Fibroblast of the conjunctiva (primary cell): Measurements from ENCODE around the gene STIM2.
"Not testable (repeated sequence)": the region's sequence is repeated elsewhere in the genome, so short reads cannot be mapped to it uniquely, and the experiment has no call there.

Experiments used
- DNase-seq: peaks from one replicate; pipeline ENCODE4 v3.0.0-alpha.2; 2010; ENCODE audit warnings: low read depth

Gene STIM2

DNA sequence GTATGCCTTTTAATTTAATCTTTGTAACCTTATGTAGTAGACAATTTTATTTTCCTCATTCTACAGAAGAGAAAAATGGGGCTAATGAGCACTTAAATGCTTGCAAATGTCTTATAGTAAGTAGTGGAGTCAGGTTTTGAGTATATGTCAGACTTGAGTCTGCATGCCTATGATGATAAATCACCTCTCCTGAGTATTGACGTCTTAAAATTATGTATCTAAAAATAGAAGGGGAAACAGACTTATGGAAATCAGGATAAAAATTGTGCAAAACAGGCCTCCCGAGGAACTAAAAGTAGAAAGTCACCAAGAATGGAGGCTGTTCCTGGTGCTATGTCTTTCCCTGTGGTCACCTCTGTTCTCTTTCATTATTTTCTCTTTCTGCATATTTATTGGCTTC is 92.7 kb downstream of the STIM2 start:
- peak; percentile 2 for DNase-seq

DNA sequence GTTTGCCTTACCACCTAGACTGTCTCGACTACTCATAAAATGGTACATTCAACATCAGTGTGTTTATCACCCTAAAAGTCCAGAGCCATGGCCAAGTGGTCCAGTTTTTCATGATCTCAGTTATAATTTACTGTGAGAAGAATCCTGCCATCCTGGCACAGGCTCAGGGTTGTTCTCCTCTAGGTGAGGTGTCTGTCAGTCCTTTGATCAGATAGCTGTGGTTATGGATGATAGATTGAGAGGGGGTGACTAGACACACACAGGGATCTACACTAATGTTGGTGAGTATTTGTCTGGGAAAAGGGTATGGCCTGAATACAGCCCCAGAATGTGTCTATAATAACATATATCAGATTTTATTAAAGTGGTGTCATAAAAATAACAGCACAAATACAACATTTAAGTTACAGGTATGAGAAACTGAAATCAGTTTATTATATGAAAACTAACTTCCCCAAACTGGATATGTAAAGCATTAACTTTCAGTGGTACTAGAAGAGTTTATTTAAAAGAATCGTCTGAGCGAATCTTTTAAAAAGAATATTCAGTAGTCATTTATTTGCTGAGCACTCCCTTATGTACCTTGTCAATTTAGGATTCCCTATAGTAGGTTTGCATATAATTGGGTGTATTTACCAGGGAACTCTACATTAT is 93.3 kb downstream of the STIM2 start:
- DNase-seq: no peak

DNA sequence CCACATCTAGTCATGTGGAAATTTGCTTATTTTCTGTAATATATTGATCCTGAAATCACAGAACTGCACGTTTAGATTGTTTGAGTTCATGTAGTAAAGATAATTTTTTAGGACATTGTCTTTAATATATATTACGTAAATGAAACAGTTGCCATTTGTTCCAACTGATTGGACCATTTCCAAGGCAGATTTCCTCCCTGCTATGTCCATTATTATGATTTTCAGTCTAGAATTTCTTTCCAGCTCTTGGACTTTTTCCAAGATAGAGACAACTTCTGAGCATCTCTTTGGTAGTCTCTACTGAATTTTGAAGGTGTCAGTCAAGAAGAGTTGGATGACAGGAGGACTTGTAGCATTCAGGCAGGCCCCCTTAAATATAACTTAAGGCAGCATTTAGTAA is 94.6 kb downstream of the STIM2 start:
- DNase-seq: no peak

DNA sequence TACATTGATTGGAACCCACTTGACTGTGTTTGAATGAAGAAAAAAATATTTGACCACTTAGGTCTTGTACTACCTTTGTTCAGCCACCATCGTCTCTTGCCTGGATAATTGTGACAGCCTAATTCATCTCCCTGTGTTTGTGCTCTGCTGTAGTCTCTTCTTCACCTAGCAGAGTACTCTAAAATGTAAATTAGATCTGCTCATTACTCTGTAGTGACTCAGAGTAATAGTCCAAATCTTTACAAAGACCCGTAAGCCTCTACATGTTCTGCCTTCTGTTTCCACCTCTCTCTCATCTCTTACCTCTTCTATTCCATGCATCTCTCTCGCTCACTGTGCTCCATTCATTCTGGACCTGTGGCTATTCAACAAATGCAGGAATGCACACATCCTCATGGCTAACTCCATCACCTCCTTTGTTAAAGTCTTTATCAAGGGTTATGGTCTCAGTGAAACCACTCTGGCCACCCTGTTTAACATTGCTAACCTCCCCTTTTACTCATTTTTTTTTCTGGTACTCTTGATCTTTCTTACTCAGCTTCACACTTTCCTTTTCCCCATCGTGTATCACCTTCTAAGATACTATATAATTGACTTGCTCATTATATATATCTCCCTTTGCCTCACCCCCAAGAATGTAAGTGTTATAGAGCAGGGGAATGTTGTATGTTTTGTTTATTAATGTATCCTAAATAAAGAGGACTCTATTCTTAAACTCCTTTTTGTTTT is 98.4 kb downstream of the STIM2 start:
- no peak for DNase-seq

DNA sequence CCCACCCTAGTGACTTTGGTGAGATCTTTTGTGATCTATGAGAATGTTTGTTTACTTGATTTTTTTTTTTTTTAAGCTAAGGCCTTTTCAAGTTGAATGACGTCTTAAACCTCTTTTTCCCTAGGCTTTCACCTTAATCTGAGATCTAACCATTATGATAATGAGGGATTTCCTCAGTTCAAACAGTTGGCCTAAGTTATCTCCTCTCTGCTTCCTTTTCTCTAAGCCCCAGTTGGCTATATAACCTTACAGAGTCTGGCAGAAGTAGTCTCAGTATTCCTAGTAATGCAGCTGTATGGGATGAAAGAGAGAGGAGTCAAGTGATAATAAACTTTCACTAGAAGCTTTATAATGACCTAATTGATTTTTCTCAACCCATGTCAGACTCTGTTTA is 99.0 kb downstream of the STIM2 start:
- DNase-seq: no peak

DNA sequence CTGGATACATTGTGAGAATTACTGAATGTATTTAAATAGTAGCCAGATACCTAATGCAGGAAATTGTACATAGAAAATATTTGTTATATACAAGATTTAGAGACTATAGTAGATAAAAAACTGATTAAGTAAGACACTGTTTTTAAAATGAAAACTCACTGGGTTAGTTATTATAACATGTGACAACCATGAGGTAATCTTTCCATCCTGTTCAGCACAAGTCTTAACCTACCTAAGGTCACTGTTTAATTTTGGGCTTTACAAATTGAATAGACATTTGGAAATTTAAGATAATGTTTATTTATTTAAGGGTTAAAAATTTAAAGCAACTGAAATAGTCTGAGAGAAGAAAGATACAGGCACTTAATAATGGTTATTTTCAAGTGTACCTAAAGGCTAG is 102.1 kb downstream of the STIM2 start:
- DNase-seq: no peak

DNA sequence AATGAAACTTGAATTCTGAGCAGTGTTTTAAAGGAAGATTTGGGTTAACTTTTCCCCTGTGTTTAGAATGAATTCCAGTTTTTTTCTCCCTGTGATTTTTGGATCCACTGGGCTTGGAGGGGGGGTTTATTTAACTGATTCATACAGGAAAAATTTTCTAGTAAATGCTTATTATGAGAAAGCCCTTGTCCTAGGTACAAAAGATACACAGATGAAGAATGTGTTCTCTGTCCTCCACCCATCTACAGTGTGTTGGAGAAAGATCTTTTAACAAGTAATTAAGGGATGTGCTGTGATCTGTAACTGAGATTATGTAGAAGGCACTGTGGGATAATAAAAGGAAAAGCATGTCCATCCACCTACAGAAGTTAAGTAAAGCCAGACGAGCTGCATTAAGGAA is 103.9 kb downstream of the STIM2 start:
- no peak for DNase-seq

DNA sequence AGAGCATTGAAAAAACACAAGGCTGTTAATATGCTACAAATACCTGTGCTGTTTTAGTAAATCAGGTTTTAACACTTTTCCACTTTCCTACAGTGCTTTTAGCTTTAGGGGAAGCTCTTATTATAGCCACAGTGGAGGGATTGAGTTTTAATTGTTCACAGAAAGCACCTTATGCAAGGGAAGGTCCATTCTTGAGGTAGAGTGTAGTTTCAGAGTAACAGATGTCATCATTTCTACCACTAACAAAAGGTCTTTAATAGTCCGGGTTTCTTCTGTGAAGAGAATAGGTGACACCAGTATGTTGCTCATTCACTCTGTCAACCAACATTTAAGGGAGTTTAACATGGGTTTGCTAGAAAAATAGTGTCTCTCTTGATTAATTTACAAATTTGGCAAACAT is 104.4 kb downstream of the STIM2 start:
- no peak for DNase-seq

DNA sequence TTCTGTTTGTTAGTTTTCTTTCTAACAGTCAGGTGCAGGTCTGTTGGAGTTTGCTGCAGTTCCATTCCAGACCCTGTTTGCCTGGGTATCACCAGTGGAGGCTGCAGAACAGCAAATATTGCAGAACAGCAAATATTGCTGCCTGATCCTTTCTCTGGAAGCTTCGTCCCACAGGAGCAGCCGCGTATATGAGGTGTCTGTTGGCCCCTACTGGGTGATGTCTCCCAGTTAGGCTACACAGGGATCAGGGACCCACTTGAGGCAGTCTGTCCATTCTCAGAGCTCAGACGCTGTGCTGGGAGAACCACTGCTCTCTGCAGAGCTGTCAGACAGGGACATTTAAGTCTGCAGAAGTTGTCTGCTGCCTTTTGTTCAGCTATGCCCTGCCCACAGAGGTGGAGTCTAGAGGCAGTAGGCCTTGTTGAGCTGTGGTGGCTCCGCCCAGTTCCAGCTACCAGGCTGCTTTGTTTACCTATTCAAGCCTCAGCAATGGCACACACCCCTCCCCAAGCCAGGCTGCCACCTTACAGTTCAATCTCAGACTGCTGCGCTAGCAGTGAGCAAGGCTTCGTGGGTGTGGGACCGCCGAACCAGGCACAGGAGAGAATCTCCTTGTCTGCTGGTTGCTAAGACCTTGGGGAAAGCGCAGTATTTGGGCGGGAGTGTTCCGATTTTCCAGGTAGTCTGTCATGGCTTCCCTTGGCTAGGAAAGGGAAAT is 115.0 kb downstream of the STIM2 start:
- DNase-seq: not testable (repeated sequence)

DNA sequence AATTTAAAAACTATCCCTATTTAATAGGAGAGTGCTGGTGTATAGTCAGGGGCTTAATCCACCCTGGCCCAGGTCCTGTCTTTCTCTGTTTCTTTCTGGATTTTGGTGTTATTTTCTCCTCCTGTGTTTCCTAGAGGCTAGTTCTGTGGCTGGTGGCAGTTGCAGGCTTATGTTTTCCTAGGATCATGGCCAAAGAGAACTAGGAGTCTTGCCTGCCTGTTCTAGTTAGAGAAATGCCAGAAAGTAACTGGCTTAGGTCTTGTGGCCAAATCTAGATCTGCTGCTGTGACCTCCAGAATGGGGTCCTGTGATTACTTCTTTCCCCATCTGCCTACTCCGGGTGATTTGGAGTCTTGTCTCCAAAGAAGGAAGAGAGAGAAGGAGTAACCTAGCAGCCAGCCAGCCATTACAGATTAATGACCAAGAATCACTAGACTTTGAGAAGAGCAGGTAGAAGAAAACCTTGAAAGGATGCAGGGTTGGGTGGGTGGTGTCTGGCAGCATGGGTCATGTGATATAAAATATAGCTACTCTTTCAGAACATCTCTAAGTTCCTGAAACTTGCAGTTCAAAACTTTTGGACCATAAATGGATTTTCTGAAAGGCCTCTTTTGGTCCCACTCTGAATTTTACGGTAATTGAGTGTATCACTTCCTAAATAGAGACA is 117.9 kb downstream of the STIM2 start:
- no peak for DNase-seq

DNA sequence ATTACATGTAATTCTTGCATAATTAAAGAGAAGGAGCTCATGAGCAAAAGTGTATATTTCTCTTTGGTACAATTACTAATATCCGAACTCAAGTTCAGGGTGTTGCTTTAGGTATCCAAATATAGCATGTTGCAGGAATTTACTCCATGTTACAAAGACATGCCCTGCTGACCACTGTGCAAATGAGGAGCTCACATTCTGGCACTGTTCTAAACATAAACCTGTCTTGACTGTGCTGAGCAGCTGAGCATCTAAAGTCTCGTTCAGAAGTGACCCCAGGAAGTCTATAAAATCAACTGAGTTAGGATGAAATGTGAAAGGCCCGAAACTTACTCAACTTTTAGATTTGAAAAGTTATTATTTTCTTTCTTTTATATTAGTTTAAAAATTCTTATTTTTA is 124.3 kb downstream of the STIM2 start:
- DNase-seq: no peak

DNA sequence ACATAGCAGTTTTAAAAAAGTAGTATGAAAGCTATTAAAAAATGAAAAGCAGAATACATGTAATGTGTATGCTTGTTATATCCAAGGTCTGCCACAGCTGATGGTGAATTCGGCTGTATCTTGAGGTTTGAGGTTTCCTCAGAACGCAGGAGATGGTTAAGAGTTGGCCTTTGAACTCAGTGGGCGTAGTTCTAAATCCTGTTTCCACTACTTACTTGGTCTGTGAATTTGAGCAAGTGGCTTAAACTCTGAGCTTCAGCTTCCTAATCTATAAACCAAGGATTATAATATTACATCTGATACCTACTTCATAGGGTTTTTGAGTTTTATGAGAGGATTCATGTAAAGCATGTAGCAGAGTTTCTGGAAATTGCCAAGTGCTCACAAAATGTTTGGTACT is 125.2 kb downstream of the STIM2 start:
- no peak for DNase-seq

DNA sequence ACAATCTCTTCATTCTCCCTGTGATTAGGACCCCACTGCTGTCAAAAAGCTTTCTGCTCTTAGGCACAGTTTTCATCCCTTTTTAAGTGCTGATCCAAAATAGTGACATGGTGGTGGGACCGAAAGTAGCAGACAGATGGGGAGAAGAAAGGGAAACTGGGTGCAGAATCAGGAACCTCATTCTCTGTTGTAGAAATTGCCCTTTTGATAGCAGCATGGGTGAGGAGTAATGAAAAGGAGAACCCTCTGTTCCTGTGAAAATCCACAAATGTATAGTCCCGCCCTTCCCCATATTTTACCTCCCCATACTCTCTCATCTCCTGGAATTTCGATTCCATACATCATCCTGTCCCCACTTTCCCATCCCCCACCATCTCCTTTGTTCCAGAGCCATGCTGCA is 126.5 kb downstream of the STIM2 start:
- DNase-seq: no peak

DNA sequence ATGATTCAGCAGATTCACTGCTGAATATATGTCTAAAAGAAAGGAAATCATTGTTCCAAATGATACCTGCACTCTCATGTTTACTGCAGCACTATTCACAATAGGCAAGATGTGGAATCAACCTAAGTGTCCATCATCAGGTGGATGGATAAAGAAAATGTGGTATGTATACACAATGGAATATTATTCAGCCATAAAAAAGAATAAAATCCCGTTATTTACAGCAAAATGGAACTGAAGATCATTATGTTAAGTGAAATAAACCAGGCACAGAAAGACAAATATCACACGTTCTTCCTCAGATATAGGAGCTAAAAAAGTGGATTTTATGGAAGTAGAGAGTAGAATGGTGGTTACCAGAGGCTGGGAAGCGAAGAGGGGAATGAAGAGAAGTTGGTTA is 130.4 kb downstream of the STIM2 start:
- no peak for DNase-seq

DNA sequence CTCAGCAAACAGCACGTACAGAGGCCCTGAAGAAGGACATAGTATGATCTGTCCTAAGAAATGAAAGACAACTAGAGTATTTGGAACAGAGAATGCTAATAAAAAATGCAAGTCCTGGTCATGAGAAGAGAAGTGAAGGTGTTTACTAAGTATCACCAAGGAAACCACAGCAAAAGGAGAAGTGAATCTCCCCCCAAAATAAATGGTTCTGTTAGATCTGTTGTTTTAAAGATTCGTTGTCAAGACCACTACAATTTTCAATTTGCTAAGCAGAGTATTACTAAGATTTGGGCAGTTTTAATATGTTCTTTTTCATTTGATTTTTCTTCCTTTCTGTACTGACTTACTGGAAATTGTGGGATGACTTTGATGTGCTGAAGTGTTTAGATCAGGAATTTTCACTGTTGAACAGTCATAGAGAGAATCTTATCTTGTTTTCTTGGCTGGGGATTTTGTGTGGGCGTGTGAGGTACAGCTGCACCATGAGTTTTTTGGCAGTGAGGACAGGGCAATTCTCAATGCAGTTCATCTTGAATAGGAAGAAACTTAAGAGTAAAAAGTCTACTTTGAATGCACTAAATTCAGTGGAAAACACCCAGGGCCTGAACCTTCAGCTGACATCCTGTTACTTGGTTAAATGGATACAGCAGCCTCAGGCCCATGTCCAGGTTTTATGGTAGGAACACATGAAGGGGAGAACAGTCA is 132.2 kb downstream of the STIM2 start:
- no peak for DNase-seq

DNA sequence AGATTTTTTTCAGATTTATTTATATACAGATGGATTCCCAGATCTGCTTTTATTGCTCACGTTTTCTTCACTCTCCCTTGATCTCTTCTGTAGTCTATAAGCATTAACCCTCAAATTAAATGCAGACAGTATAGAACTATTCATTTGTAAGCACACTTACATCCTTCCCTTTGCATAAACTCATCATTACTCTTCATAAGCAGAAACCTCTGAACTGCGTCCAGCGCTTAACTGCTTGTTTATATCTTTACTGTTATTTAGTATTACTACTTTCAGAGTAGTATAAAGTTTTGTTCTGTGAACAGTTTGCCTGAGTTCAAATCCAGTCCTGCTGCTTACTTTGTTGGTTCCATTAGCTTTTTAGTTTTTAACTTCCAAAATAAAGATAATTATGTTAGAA is 132.9 kb downstream of the STIM2 start:
- DNase-seq: no peak

DNA sequence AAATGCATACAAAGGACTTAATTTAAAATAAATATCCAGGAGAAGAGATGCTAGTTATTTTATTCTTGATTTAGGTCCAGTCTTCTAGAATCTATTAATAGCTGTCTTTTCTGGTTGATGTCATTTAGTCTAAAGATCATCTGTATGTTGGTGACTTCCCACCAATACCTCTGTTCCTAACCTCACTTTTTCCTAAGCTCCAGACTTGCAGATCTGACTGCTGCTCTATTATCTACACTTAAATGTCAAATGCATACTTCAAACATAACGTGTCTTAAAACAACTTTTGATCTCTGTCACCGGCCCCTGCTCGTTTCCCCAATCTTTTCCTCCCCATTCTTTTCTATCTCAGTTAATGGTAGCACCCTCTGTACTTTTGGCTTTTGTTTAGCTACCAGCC is 133.3 kb downstream of the STIM2 start:
- DNase-seq: no peak

DNA sequence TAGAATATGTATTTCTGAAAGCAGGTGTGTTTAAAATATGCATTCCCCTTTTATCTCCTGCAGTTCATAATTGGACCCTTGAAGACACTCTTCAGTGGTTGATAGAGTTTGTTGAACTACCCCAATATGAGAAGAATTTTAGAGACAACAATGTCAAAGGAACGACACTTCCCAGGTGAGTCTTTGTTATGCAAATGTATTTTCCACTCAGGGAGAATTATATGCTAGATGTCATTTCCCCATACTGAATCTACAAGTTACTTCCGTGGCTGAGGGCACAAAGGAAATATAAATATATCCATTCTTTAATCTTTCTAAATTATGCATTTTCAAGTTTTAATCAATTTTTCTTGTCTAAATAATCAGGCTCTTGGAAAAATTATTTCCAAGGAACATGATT is 134.7 kb downstream of the STIM2 start:
- no peak for DNase-seq

DNA sequence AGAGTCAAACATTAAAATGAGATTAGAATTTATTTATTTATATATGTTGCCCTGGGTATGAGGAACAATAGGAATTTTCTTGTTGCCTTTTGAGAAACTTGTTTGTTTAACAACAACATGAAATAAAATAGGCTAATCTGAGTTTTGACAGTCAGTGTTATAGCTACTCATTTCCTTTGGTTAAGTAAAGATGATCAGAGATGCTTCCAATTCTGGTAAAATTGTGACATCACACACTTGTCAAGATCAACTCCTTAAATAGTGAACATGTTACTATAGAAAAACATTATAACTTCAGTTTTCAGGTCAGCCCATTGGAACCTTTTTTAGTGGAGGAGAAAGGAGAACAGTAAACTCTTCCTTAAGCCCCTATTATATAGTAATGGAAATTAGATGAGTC is 136.1 kb downstream of the STIM2 start:
- no peak for DNase-seq

DNA sequence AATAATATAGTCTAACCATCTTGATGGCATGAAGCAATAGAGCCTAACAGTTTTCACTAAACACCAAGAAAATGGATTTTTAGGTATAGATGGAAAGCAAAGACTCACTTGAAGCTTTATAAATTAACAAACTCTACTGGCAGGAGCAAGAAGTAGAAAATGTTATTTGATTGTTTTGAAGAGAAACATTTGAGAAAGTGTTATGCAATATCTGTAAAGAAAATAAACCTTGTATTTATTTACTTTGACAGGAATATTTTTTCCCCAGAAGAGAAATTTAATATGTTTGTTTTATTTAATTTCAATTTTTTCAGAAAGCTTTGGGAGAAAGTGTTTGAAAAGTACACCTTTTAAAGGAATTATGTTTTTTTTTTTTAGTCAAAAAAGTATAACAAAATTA is 139.0 kb downstream of the STIM2 start:
- no peak for DNase-seq

DNA sequence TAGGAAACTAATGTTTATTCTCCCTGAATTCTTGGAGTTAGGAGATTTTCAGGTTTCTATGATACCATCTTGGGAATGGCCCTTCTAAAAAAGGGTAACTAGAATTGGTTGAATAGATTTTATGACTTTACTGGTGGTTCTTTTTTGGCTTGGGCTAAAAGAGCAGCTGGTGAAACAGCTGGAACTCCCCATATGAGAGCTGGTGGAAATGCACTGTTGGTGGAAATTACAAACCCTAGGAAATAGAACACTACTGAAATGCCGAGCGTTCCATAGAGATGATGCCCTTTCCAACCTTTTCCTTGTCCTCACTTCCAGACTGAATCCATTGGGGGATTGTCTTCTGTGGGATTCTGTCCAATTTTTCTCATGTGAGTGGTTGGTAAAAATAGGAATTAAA is 139.5 kb downstream of the STIM2 start:
- DNase-seq: no peak

DNA sequence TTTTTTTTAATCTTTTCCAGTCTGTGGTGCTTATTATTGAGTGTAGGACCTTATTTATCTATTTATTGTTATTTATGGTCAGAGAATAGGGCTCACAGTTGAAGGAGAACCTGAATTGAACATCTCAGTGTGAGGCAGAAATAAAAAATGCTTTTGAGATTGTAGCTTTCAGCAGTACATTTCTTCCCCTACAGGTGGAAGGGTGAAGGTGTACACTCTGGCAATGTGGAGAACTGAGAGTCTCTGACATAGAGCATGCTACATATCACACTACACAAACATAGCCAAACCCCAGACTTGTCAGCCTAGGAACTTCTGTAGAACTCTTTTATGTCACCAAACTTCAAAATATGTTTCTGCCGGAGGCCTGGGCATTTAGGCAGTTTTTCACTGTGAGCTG is 140.2 kb downstream of the STIM2 start:
- DNase-seq: no peak
